Mesothelial cell of epicardium (in vitro differentiated cells): ENCODE results near the gene TDRD9. TPM values are rescaled to one million over a fixed set of nuclear protein-coding genes. Genes with fewer than 3 reads are reported as not detected.

Experiments used
- DNase-seq, 2 experiments: peaks; one replicate each; pipeline ENCODE4 v3.0.0; 2021; ENCODE audit warnings: low spot score in 2 of 2; ENCODE audit not compliant: unreplicated experiment in 2 of 2
- H3K27ac Mint-ChIP-seq: 2 replicates; pipeline ENCODE4 v1.8.0; 2021; ENCODE audit warnings: mixed read lengths
- H3K27me3 Mint-ChIP-seq: 2 replicates; pipeline ENCODE4 v1.8.0; 2021; ENCODE audit warnings: low read depth, mixed read lengths
- H3K36me3 Mint-ChIP-seq: 2 replicates; pipeline ENCODE4 v1.8.0; 2021; ENCODE audit warnings: mixed read lengths
- H3K4me1 Mint-ChIP-seq: 2 replicates; pipeline ENCODE4 v1.8.0; 2021; ENCODE audit warnings: mixed read lengths
- H3K4me3 Mint-ChIP-seq: 2 replicates; pipeline ENCODE4 v1.8.0; 2021; ENCODE audit warnings: mild to moderate bottlenecking, moderate library complexity, mixed read lengths
- H3K9me3 Mint-ChIP-seq: 2 replicates; pipeline ENCODE4 v1.8.0; 2021; ENCODE audit warnings: mixed read lengths
- CTCF ChIP-seq: fragments of 200-600 bp; sonication (generic); IDR thresholded peaks from one replicate; pipeline ENCODE4 v1.5.0; 2021; ENCODE audit warnings: antibody characterized with exemption; ENCODE audit not compliant: unreplicated experiment
- total RNA-seq: library from RNA; stranded (reverse); gene quantifications from 3 replicates; pipeline ENCODE4 v1.2.1, GENCODE V29; 2021

Gene TDRD9
- total RNA-seq, 1 donor from 2014 or later, result not detected

- H3K4me3 Mint-ChIP-seq, result no peak overlapping the region
- no peak for DNase-seq
Measured at GRCh38 chr14:104082807-104083206, 154.6 kb downstream of the TDRD9 start.

DNA sequence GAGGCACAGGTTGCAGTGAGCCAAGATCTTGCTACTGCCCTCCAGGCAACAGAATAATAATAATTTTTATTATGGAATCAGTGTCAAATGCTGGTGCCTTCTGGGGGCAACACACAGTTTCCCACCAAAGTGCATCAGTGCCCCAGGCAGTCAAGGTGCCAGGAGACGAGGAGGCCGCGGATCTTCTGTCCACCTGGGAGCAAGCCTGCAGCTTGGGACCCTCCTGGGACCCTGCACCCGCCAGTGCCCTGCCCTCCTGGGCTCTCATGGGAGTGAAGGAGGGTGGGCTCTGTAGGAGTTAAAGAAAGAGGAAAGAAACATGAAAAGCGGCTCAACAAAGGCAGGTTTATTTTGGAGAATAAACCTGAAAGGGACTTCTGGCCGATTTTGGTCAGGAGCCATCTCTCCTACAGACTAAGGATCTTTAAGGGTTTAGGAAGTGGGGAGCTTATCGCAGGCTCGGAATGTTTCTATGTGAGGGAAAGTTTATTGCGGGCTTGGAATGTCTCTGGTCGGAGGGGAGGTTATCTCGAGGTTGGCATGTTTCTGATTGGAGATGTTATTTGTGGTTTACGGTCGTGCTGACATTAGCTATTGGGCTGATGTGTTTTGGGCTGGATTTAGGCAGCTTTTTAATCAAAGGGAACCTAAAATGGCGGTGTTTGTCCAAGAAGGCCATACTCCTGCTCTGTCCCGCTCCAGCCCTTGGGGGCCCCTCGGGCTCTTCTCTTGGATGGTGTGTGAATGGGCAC is 156.2 kb downstream of the TDRD9 start:
- DNase-seq, result peak in 1 of 2 experiments; percentile 39
- peaks cover 17% of the 10 kb centered on the region for H3K4me1 Mint-ChIP-seq

More at GRCh38 chr14:104082807-104083206, 154.6 kb downstream of the TDRD9 start:
- no peaks in the 10 kb centered on the region for H3K9me3 Mint-ChIP-seq
- H3K27ac Mint-ChIP-seq, result no peak overlapping the region
- no peaks in the 10 kb centered on the region for H3K36me3 Mint-ChIP-seq
- no peak for TF ChIP-seq CTCF
- peaks cover 18% of the 10 kb centered on the region for H3K4me1 Mint-ChIP-seq
- peaks cover 38% of the 10 kb centered on the region for H3K27me3 Mint-ChIP-seq

DNA sequence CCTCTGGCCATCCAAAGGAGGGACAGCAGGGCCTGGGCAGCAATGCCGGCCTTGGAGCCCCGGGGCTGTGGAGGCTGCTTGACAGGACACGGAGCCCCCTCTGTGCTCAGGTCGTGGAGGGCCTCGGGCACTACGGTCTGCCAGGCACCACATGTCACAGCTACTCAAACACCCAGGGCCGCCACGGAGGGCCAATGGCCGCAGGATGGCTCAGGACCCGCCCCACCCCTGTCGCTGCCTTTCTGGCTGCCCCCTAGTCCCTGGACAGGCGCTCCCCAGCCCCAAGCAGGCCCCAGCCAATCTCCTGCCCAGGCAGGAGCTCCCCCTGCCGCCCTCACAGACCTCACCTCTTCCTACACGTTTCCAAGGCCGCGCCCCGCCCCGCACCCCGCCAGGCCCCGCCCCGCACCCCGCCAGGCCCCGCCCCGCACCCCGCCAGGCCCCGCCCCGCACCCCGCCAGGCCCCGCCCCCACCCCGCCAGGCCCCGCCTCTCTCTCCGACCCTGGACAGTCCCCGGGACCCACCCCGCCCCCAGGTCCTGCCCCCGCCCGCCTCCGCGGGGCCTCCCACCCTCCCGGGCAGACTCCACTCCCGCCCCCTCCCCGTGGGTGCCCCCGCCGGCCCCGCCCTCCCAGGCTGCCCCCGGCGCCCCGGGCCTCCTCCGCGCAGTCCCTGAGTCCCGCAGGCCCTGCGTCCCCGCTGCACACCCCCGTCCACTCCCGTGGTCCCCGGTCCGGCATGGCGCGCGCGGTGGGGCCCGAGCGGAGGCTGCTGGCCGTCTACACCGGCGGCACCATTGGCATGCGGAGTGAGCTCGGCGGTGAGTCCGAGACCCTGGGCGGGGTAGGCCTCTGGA is 157.0 kb downstream of the TDRD9 start, which contains the start of gene ASPG:
TSS of gene ASPG (plus strand) at position 669 of the 857 bp plus-strand sequence. CDS start at position 740, 71 bp downstream.
- Mint-ChIP-seq H3K27ac (peak within 1 kb of the TSS; percentile 60), H3K36me3 (no peaks in the 10 kb centered on the region), H3K27me3 (peaks cover 36% of the 10 kb centered on the region), H3K9me3 (no peaks in the 10 kb centered on the region), H3K4me3 (peak within 1 kb of the TSS; percentile 26), H3K4me1 (peaks cover 17% of the 10 kb centered on the region)
- peak in 1 of 2 experiments; percentile 29 for DNase-seq
- TF ChIP-seq CTCF, result no peak

More for the DNA sequence above, 156.2 kb downstream of the TDRD9 start:
- no peaks in the 10 kb centered on the region for H3K9me3 Mint-ChIP-seq
- peak overlapping the region; percentile 5 for H3K4me3 Mint-ChIP-seq
- no peak for TF ChIP-seq CTCF
- H3K27me3 Mint-ChIP-seq, result peaks cover 38% of the 10 kb centered on the region
- H3K36me3 Mint-ChIP-seq, result no peaks in the 10 kb centered on the region
- peak overlapping the region; percentile 60 for H3K27ac Mint-ChIP-seq

DNA sequence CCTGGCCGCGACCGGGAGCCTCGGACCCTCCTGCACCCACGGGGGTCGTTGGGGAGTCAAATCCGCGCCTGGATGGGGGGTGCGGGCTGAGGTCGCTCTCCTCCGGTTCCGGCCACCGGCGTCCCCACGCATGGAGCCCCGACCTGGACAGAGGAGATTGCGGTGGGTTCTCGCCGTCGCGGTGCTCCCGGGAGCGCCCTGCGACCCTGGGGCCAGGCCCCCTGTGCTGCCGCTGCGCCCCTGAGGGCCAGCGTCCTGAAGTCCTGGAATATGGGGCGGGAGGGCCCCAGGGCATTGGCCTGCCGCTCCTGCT is 157.6 kb downstream of the TDRD9 start:
- no peak for TF ChIP-seq CTCF
- Mint-ChIP-seq H3K27me3 (peaks cover 35% of the 10 kb centered on the region), H3K4me3 (no peak overlapping the region)

DNA sequence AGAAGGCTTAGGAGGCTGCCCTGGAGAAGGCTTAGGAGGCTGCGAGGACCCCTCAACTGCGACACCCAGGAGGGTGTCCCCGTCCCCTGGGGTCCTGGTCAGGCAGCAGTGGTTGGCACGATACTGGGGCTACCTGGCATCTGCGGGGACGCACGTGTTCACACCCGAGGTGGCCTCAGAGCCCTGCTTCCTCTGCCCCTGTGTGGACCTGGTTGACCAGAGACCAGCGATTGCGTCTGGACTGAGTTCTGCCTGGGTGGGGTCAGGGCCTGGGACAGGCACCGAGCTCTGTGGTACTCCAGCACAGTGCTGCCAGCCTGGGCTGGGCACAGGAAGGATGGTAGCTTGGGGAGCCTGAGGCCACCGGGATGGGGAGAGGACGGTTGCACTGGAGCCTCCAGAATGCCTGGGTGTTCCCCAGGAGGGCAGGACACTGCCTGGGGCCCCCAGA is 158.0 kb downstream of the TDRD9 start:
- Mint-ChIP-seq H3K36me3 (no peaks in the 10 kb centered on the region), H3K27ac (no peak overlapping the region), H3K27me3 (peaks cover 34% of the 10 kb centered on the region), H3K4me3 (peak overlapping the region; percentile 26), H3K4me1 (peaks cover 17% of the 10 kb centered on the region), H3K9me3 (no peaks in the 10 kb centered on the region)
- DNase-seq, result no peak
- no peak for TF ChIP-seq CTCF

More for the DNA sequence above, 157.6 kb downstream of the TDRD9 start:
- H3K4me1 Mint-ChIP-seq, result peaks cover 17% of the 10 kb centered on the region
- no peak for DNase-seq
- H3K27ac Mint-ChIP-seq, result no peak overlapping the region
- H3K9me3 Mint-ChIP-seq, result no peaks in the 10 kb centered on the region
- no peaks in the 10 kb centered on the region for H3K36me3 Mint-ChIP-seq
